ENCODE data around the gene ATAD3B. TPM values are rescaled to one million over a fixed set of nuclear protein-coding genes. Genes with fewer than 3 reads are reported as not detected.
"Not testable (repeated sequence)": the region's sequence is repeated elsewhere in the genome, so short reads cannot be mapped to it uniquely, and the experiment has no call there.

Gene ATAD3B
- total RNA-seq, 1 experiment from 2014 or later: 68.9 TPM

GRCh38 chr1:1477206-1477605 is 5.6 kb downstream of the ATAD3B start:
- no TSS peak for BruUV-seq (replicated peaks)
- intact Hi-C loops (cut with micrococcal nuclease; ENCODE audit: unreplicated experiment): no loop called here
- peaks cover 21% of the 10 kb centered on the region for H3K36me3 ChIP-seq (ENCODE audit: insufficient read depth, low read length, poor library complexity, severe bottlenecking)
- H3K4me3 ChIP-seq (ENCODE audit: low read depth, low read length, poor library complexity, severe bottlenecking): no peak overlapping the region
- H3K27me3 ChIP-seq (replicated peaks; ENCODE audit: insufficient read depth, low read depth, low read length, poor library complexity): no peaks in the 10 kb centered on the region
- no peak for DNase-seq (ENCODE audit: low spot score)
- ChIA-PET CTCF (no interaction called here), POLR2A (ENCODE audit: low non-redundant PET) (no interaction called here)
- H3K27ac ChIP-seq (ENCODE audit: low read depth, low read length, poor library complexity, severe bottlenecking): no peak overlapping the region
- TF ChIP-seq CTCF (conservative IDR thresholded peaks at IDR 0.05; ENCODE audit: low read depth, low read length) (no peak), EZH2 (IDR thresholded peaks at IDR 0.05; ENCODE audit: borderline replicate concordance, low read depth, low read length, poor library complexity, severe bottlenecking) (no peak)
- H3K4me1 ChIP-seq (ENCODE audit: insufficient read depth, low read length, poor library complexity, severe bottlenecking): no peaks in the 10 kb centered on the region
- H3K9me3 ChIP-seq (ENCODE audit: low read depth, low read length, poor library complexity, severe bottlenecking): no peaks in the 10 kb centered on the region

- Histone ChIP-seq H3K4me3 (ENCODE audit: low read depth, low read length, poor library complexity, severe bottlenecking) (no peak overlapping the region), H3K27ac (ENCODE audit: low read depth, low read length, poor library complexity, severe bottlenecking) (no peak overlapping the region), H3K9me3 (ENCODE audit: low read depth, low read length, poor library complexity, severe bottlenecking) (no peaks in the 10 kb centered on the region), H3K4me1 (ENCODE audit: insufficient read depth, low read length, poor library complexity, severe bottlenecking) (no peaks in the 10 kb centered on the region), H3K36me3 (ENCODE audit: insufficient read depth, low read length, poor library complexity, severe bottlenecking) (peaks cover 34% of the 10 kb centered on the region), H3K27me3 (replicated peaks; ENCODE audit: insufficient read depth, low read depth, low read length, poor library complexity) (no peaks in the 10 kb centered on the region)
- no peak for TF ChIP-seq CTCF (conservative IDR thresholded peaks at IDR 0.05; ENCODE audit: low read depth, low read length)
- TF ChIP-seq EZH2 (IDR thresholded peaks at IDR 0.05; ENCODE audit: borderline replicate concordance, low read depth, low read length, poor library complexity, severe bottlenecking): no peak
- ChIA-PET POLR2A (ENCODE audit: low non-redundant PET) (no interaction called here), CTCF (no interaction called here)
- intact Hi-C loops (cut with micrococcal nuclease; ENCODE audit: unreplicated experiment): no loop called here
- BruUV-seq (replicated peaks): no TSS peak
- no peak for DNase-seq (ENCODE audit: low spot score)
These were observed 8.3 kb downstream of the ATAD3B start for GRCh38 chr1:1479547-1480487.

GRCh38 chr1:1480488-1480867 is 8.9 kb downstream of the ATAD3B start:
- H3K9me3 ChIP-seq (ENCODE audit: low read depth, low read length, poor library complexity, severe bottlenecking); POLR2A ChIA-PET (ENCODE audit: low non-redundant PET); H3K4me1 ChIP-seq (ENCODE audit: insufficient read depth, low read length, poor library complexity, severe bottlenecking); DNase-seq (ENCODE audit: low spot score); H3K27me3 ChIP-seq (replicated peaks; ENCODE audit: insufficient read depth, low read depth, low read length, poor library complexity); BruUV-seq (replicated peaks); intact Hi-C loops (cut with micrococcal nuclease; ENCODE audit: unreplicated experiment); H3K4me3 ChIP-seq (ENCODE audit: low read depth, low read length, poor library complexity, severe bottlenecking); H3K27ac ChIP-seq (ENCODE audit: low read depth, low read length, poor library complexity, severe bottlenecking); CTCF ChIA-PET: not testable (repeated sequence)
- peaks cover 34% of the 10 kb centered on the region for H3K36me3 ChIP-seq (ENCODE audit: insufficient read depth, low read length, poor library complexity, severe bottlenecking)

GRCh38 chr1:1481811-1482210 is 10.2 kb downstream of the ATAD3B start:
- H3K27ac ChIP-seq (ENCODE audit: low read depth, low read length, poor library complexity, severe bottlenecking); H3K4me3 ChIP-seq (ENCODE audit: low read depth, low read length, poor library complexity, severe bottlenecking); H3K27me3 ChIP-seq (replicated peaks; ENCODE audit: insufficient read depth, low read depth, low read length, poor library complexity); H3K4me1 ChIP-seq (ENCODE audit: insufficient read depth, low read length, poor library complexity, severe bottlenecking); BruUV-seq (replicated peaks); CTCF ChIA-PET; intact Hi-C loops (cut with micrococcal nuclease; ENCODE audit: unreplicated experiment); H3K9me3 ChIP-seq (ENCODE audit: low read depth, low read length, poor library complexity, severe bottlenecking); DNase-seq (ENCODE audit: low spot score); POLR2A ChIA-PET (ENCODE audit: low non-redundant PET): not testable (repeated sequence)
- H3K36me3 ChIP-seq (ENCODE audit: insufficient read depth, low read length, poor library complexity, severe bottlenecking): peaks cover 34% of the 10 kb centered on the region

Data from A673 (cell line).